Measurements from ENCODE around the gene GPR78.

Gene GPR78

GRCh38 chr4:8577046-8577445, 3.1 kb upstream of the GPR78 start:
- in situ Hi-C loops (cut with HindIII; ENCODE audit: low pct_unique_long_range_greater_than_20kb, low sequenced_read_pairs), result no loop called here
- TF ChIP-seq JUND (IDR thresholded peaks at IDR 0.05; ENCODE audit: low read depth), result no peak
- DNase-seq (ENCODE audit: low read depth in 1 of 2, low spot score in 1 of 2), result no peak

GRCh38 chr4:8577972-8578371, 2.2 kb upstream of the GPR78 start:
- no peak for TF ChIP-seq JUND (IDR thresholded peaks at IDR 0.05; ENCODE audit: low read depth)
- no peak for DNase-seq (ENCODE audit: low read depth in 1 of 2, low spot score in 1 of 2)
- in situ Hi-C loops (cut with HindIII; ENCODE audit: low pct_unique_long_range_greater_than_20kb, low sequenced_read_pairs), result no loop called here

- no peak for TF ChIP-seq JUND (IDR thresholded peaks at IDR 0.05; ENCODE audit: low read depth)
- in situ Hi-C loops (cut with HindIII; ENCODE audit: low pct_unique_long_range_greater_than_20kb, low sequenced_read_pairs), result no loop called here
- no peak for DNase-seq (ENCODE audit: low read depth in 1 of 2, low spot score in 1 of 2)
Measured at GRCh38 chr4:8578717-8579116, 1.5 kb upstream of the GPR78 start.

- TF ChIP-seq JUND (IDR thresholded peaks at IDR 0.05; ENCODE audit: low read depth), result no peak
- in situ Hi-C loops (cut with HindIII; ENCODE audit: low pct_unique_long_range_greater_than_20kb, low sequenced_read_pairs), result no loop called here
Measured at GRCh38 chr4:8579526-8580320, 469 bp upstream of the GPR78 start.

GRCh38 chr4:8581094-8581861, 1.1 kb downstream of the GPR78 start:
- DNase-seq (ENCODE audit: low read depth in 1 of 2, low spot score in 1 of 2), result no peak
- in situ Hi-C loops (cut with HindIII; ENCODE audit: low pct_unique_long_range_greater_than_20kb, low sequenced_read_pairs), result no loop called here
- TF ChIP-seq JUND (IDR thresholded peaks at IDR 0.05; ENCODE audit: low read depth), result no peak

More at GRCh38 chr4:8579526-8580320, 469 bp upstream of the GPR78 start:
- no peak for DNase-seq (ENCODE audit: low read depth in 1 of 2, low spot score in 1 of 2)

GRCh38 chr4:8582016-8582415, 1.8 kb downstream of the GPR78 start:
- no peak for DNase-seq (ENCODE audit: low read depth in 1 of 2, low spot score in 1 of 2)
- in situ Hi-C loops (cut with HindIII; ENCODE audit: low pct_unique_long_range_greater_than_20kb, low sequenced_read_pairs), result no loop called here
- no peak for TF ChIP-seq JUND (IDR thresholded peaks at IDR 0.05; ENCODE audit: low read depth)

GRCh38 chr4:8582436-8582835, 2.2 kb downstream of the GPR78 start:
- no peak for DNase-seq (ENCODE audit: low read depth in 1 of 2, low spot score in 1 of 2)
- TF ChIP-seq JUND (IDR thresholded peaks at IDR 0.05; ENCODE audit: low read depth), result no peak
- in situ Hi-C loops (cut with HindIII; ENCODE audit: low pct_unique_long_range_greater_than_20kb, low sequenced_read_pairs), result no loop called here

- in situ Hi-C loops (cut with HindIII; ENCODE audit: low pct_unique_long_range_greater_than_20kb, low sequenced_read_pairs), result no loop called here
- no peak for DNase-seq (ENCODE audit: low read depth in 1 of 2, low spot score in 1 of 2)
- TF ChIP-seq JUND (IDR thresholded peaks at IDR 0.05; ENCODE audit: low read depth), result no peak
Measured at GRCh38 chr4:8582941-8583654, 2.9 kb downstream of the GPR78 start.

GRCh38 chr4:8583655-8584025, 3.4 kb downstream of the GPR78 start:
- no peak for TF ChIP-seq JUND (IDR thresholded peaks at IDR 0.05; ENCODE audit: low read depth)
- DNase-seq (ENCODE audit: low read depth in 1 of 2, low spot score in 1 of 2), result no peak
- in situ Hi-C loops (cut with HindIII; ENCODE audit: low pct_unique_long_range_greater_than_20kb, low sequenced_read_pairs), result no loop called here

- TF ChIP-seq JUND (IDR thresholded peaks at IDR 0.05; ENCODE audit: low read depth), result no peak
- peak in 1 of 2 experiments; percentile 52 for DNase-seq (ENCODE audit: low read depth in 1 of 2, low spot score in 1 of 2)
- in situ Hi-C loops (cut with HindIII; ENCODE audit: low pct_unique_long_range_greater_than_20kb, low sequenced_read_pairs), result no loop called here
Measured at GRCh38 chr4:8585186-8585585, 5.0 kb downstream of the GPR78 start.

GRCh38 chr4:8585721-8586212, 5.6 kb downstream of the GPR78 start:
- in situ Hi-C loops (cut with HindIII; ENCODE audit: low pct_unique_long_range_greater_than_20kb, low sequenced_read_pairs), result no loop called here
- TF ChIP-seq JUND (IDR thresholded peaks at IDR 0.05; ENCODE audit: low read depth), result no peak
- DNase-seq (ENCODE audit: low read depth in 1 of 2, low spot score in 1 of 2), result no peak

- in situ Hi-C loops (cut with HindIII; ENCODE audit: low pct_unique_long_range_greater_than_20kb, low sequenced_read_pairs), result no loop called here
- no peak for TF ChIP-seq JUND (IDR thresholded peaks at IDR 0.05; ENCODE audit: low read depth)
- DNase-seq (ENCODE audit: low read depth in 1 of 2, low spot score in 1 of 2), result no peak
Measured at GRCh38 chr4:8586246-8586645, 6.1 kb downstream of the GPR78 start.

Data from T47D (cell line).